ENCODE measurements around the gene LARP1B.
A peak's percentile ranks its signal among the peaks of the same experiment; 100 is the strongest.
"Not testable (repeated sequence)": the region's sequence is repeated elsewhere in the genome, so short reads cannot be mapped to it uniquely, and the experiment has no call there.

The LARP1B gene

GRCh38 chr4:128060699-128061565 lies at the start of gene LARP1B:
TSS of gene LARP1B (plus strand) at chr4:128061312. CDS start at chr4:128074952, 13,640 bp downstream.
- peak within 1 kb of the TSS; percentile 96 for H3K27ac ChIP-seq
- TF ChIP-seq ZFX (IDR thresholded peaks at IDR 0.05; ENCODE audit: borderline replicate concordance): no peak
- no peak for TF ChIP-seq CTCF (IDR thresholded peaks at IDR 0.05)

DNA sequence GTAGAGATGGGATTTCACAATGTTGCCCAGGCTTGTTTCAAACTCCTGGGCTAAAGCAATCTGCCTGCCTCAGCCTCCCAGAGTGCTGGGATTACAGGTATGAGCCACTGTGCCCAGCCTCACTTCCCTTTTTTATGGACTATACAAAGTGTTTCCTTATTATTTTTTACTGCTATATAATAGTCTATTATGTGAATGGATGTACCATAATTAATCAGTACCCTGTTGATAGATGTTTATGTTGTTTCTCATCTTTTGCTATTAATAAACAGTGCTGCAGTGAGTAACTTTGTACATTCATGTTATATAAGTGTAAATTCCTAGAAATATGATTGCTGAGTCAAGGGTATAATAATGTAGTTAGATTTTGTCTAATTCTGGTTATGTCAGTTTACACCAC lies 35.8 kb upstream of the LARP1B start:
- no peak overlapping the region for H3K27ac ChIP-seq
- TF ChIP-seq ZFX (IDR thresholded peaks at IDR 0.05; ENCODE audit: borderline replicate concordance) (no peak), CTCF (IDR thresholded peaks at IDR 0.05) (no peak)

- no peak overlapping the region for H3K27ac ChIP-seq
- TF ChIP-seq ZFX (IDR thresholded peaks at IDR 0.05; ENCODE audit: borderline replicate concordance) (no peak), CTCF (IDR thresholded peaks at IDR 0.05) (no peak)
Observed at GRCh38 chr4:128029907-128030306, 31.2 kb upstream of the LARP1B start.

- TF ChIP-seq CTCF (IDR thresholded peaks at IDR 0.05): no peak
- TF ChIP-seq ZFX (IDR thresholded peaks at IDR 0.05; ENCODE audit: borderline replicate concordance): no peak
- no peak overlapping the region for H3K27ac ChIP-seq
Observed at GRCh38 chr4:128031756-128032384, 29.2 kb upstream of the LARP1B start.

DNA sequence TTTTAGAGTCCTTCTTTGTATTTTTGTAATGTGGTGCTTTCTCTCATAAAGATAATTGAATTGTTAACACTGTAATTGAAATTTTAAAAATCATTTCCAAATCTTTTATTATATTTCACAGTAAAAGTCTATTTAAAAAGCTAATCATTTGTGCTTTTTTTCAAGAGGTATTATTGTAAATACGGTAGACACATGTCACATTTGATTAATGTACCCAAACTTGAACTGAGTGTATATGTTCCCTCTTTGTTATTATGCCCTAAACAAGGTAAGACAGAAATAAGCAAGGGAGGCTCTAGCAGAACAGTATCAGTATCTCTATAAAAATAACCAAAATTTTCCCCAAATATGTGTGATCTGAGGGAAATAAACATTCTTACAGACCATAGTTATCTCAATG lies 21.5 kb upstream of the LARP1B start:
- TF ChIP-seq ZFX (IDR thresholded peaks at IDR 0.05; ENCODE audit: borderline replicate concordance): no peak
- no peak for TF ChIP-seq CTCF (IDR thresholded peaks at IDR 0.05)
- H3K27ac ChIP-seq: no peak overlapping the region

DNA sequence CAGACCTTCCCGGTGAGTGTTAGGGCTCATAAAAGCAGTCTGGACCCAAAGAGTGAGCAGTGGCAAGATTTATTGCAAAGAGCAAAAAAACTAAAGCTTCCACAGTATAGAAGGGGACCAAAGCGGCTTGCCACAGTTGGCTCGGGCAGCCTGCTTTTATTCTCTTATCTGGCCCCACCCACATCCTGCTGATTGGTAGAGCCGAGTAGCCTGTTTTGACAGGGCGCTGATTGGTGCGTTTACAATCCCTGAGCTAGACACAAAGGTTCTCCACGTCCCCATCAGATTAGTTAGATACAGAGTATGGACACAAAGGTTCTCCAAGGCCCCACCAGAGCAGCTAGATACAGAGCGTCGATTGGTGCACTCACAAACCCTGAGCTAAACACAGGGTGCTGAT lies 14.1 kb upstream of the LARP1B start:
- H3K27ac ChIP-seq: not testable (repeated sequence)

DNA sequence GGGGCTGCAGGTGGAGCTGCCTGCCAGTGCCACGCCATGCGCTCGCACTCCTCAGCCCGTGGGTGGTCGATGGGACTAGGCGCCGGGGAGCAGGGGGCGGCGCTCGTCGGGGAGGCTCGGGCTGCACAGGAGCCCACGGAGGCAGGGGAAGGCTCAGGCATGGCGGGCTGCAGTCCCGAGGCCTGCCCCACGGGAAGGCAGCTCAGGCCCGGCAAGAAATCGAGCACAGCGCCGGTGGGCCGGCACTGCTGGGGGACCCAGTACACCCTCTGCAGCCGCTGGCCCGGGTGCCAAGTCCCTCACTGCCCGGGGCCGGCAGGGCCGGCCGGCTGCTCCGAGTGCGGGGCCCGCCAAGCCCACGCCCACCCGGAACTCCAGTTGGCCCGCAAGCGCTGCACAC lies 13.6 kb upstream of the LARP1B start:
- not testable (repeated sequence) for H3K27ac ChIP-seq

GRCh38 chr4:128051229-128051628 lies 9.9 kb upstream of the LARP1B start:
- TF ChIP-seq CTCF (IDR thresholded peaks at IDR 0.05): peak; percentile 70
- H3K27ac ChIP-seq: not testable (repeated sequence)

- not testable (repeated sequence) for H3K27ac ChIP-seq
Observed at GRCh38 chr4:128054907-128055306, 6.2 kb upstream of the LARP1B start.

DNA sequence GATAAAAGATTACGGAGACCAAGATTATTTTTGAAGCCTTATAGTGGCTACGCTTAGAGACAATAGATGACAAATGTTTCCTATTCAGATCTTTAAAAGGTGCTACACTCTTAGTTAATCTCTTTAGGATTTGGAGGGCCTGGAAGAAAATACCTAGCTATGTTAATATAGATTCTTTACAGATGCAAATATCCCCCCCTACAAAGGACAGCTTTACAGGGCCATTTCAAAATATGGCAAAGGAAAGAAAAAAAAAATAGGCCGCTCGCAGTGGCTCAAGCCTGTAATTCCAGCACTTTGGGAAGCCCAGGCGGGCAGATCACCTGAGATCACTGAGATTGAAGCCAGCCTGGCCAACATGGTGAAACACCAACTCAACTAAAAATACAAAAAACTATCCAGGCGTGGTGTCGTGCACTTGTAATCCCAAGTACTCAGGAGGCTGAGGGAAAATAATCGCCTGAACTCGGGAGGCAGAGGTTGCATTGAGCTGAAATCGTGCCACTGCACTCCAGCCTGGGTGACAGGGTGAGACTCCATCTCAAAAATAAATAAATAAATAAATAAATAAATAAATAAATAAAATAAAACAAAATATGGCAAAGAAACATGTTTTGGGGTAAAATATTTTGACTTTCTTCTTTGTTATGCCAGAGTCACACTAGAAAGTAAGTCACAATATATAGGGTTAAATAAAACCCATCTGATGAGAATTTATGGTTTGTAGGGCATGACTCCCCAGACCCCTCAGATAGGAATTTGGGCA lies 5.5 kb upstream of the LARP1B start:
- not testable (repeated sequence) for H3K27ac ChIP-seq

All from 22Rv1 (cell line).